ENCODE data around the gene SCAMP4.
"Not testable (repeated sequence)": the region's sequence is repeated elsewhere in the genome, so short reads cannot be mapped to it uniquely, and the experiment has no call there.

Gene SCAMP4

GRCh38 chr19:1882786-1883692 lies 22.2 kb upstream of the SCAMP4 start:
- no peak for DNase-seq (ENCODE audit: low spot score)

- no peak for DNase-seq (ENCODE audit: low spot score)
Observed at GRCh38 chr19:1883784-1884183, 21.4 kb upstream of the SCAMP4 start.

GRCh38 chr19:1884291-1884718 lies 20.9 kb upstream of the SCAMP4 start:
- DNase-seq (ENCODE audit: low spot score), result no peak

GRCh38 chr19:1884719-1885334 lies 20.4 kb upstream of the SCAMP4 start:
- no peak for DNase-seq (ENCODE audit: low spot score)

- peak; percentile 94 for DNase-seq (ENCODE audit: low spot score)
Observed at GRCh38 chr19:1885398-1886119, 19.6 kb upstream of the SCAMP4 start, which contains the start of gene ABHD17A. ABHD17A (minus strand) TSS chr19:1885496; CDS start chr19:1881566, 3,930 bp downstream.

GRCh38 chr19:1886360-1886759 lies 18.8 kb upstream of the SCAMP4 start:
- DNase-seq (ENCODE audit: low spot score), result not testable (repeated sequence)

GRCh38 chr19:1888385-1888784 lies 16.8 kb upstream of the SCAMP4 start:
- DNase-seq (ENCODE audit: low spot score), result no peak

GRCh38 chr19:1889907-1890306 lies 15.3 kb upstream of the SCAMP4 start:
- no peak for DNase-seq (ENCODE audit: low spot score)

- no peak for DNase-seq (ENCODE audit: low spot score)
Observed at GRCh38 chr19:1893791-1894190, 11.4 kb upstream of the SCAMP4 start.

- DNase-seq (ENCODE audit: low spot score), result no peak
Observed at GRCh38 chr19:1896508-1896907, 8.7 kb upstream of the SCAMP4 start.

GRCh38 chr19:1901940-1902404 lies 3.2 kb upstream of the SCAMP4 start:
- no peak for DNase-seq (ENCODE audit: low spot score)

GRCh38 chr19:1902923-1903322 lies 2.3 kb upstream of the SCAMP4 start:
- no peak for DNase-seq (ENCODE audit: low spot score)

- no peak for DNase-seq (ENCODE audit: low spot score)
Observed at GRCh38 chr19:1904860-1905109, 414 bp upstream of the SCAMP4 start.

GRCh38 chr19:1905863-1906375 lies 720 bp downstream of the SCAMP4 start:
- DNase-seq (ENCODE audit: low spot score), result no peak

- DNase-seq (ENCODE audit: low spot score), result no peak
Observed at GRCh38 chr19:1906985-1907562, 1.9 kb downstream of the SCAMP4 start.

GRCh38 chr19:1907563-1908363 lies 2.6 kb downstream of the SCAMP4 start:
- DNase-seq (ENCODE audit: low spot score), result no peak

- no peak for DNase-seq (ENCODE audit: low spot score)
Observed at GRCh38 chr19:1908364-1908678, 3.1 kb downstream of the SCAMP4 start.

GRCh38 chr19:1909761-1910080 lies 4.5 kb downstream of the SCAMP4 start:
- no peak for DNase-seq (ENCODE audit: low spot score)

GRCh38 chr19:1910177-1910576 lies 5.0 kb downstream of the SCAMP4 start:
- no peak for DNase-seq (ENCODE audit: low spot score)

GRCh38 chr19:1911098-1911497 lies 5.9 kb downstream of the SCAMP4 start:
- DNase-seq (ENCODE audit: low spot score), result no peak

- DNase-seq (ENCODE audit: low spot score), result no peak
Observed at GRCh38 chr19:1911995-1912394, 6.8 kb downstream of the SCAMP4 start.
